ENCODE measurements around the gene HTATIP2.
A peak's percentile ranks its signal among the peaks of the same experiment; 100 is the strongest.

HTATIP2 gene

GRCh38 chr11:20388096-20389055 is 24.9 kb downstream of the HTATIP2 start:
- TF ChIP-seq MYC (IDR thresholded peaks at IDR 0.05; ENCODE audit: low read depth, low read length) (no peak), POLR2A (IDR thresholded peaks at IDR 0.05; ENCODE audit: extremely low read depth, insufficient read length) (no peak)
- TF ChIP-seq, protein P1, sequence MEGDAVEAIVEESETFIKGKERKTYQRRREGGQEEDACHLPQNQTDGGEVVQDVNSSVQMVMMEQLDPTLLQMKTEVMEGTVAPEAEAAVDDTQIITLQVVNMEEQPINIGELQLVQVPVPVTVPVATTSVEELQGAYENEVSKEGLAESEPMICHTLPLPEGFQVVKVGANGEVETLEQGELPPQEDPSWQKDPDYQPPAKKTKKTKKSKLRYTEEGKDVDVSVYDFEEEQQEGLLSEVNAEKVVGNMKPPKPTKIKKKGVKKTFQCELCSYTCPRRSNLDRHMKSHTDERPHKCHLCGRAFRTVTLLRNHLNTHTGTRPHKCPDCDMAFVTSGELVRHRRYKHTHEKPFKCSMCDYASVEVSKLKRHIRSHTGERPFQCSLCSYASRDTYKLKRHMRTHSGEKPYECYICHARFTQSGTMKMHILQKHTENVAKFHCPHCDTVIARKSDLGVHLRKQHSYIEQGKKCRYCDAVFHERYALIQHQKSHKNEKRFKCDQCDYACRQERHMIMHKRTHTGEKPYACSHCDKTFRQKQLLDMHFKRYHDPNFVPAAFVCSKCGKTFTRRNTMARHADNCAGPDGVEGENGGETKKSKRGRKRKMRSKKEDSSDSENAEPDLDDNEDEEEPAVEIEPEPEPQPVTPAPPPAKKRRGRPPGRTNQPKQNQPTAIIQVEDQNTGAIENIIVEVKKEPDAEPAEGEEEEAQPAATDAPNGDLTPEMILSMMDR (IDR thresholded peaks at IDR 0.05; ENCODE audit: low read depth, low read length): no peak
- TF ChIP-seq, protein P2, sequence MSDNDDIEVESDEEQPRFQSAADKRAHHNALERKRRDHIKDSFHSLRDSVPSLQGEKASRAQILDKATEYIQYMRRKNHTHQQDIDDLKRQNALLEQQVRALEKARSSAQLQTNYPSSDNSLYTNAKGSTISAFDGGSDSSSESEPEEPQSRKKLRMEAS (IDR thresholded peaks at IDR 0.05; ENCODE audit: low read depth, low read length): no peak
- peak overlapping the region; percentile 89 for H3K4me3 ChIP-seq (ENCODE audit: low read depth, low read length)
- peak; percentile 52 for DNase-seq (ENCODE audit: low read depth)

DNA sequence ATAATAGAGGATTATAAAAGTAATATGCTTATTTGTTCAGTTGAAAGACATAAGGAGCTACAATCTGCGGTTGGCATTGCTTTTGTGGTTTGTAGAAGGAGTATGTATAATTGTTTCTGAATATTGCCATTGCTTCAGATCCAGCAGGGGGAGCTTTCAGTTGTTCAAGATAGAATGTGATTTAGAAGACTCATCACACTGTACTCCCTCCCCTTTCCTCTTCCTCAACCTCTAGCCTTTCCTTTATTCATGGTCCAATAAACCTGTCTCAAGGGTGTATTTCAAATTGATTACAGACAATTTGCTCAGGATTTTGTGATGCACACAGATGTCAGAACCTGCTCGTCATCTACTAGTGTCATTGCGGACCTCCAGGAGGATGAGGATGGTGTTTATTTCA is 33.8 kb downstream of the HTATIP2 start:
- H3K4me3 ChIP-seq (ENCODE audit: low read depth, low read length): no peak overlapping the region
- TF ChIP-seq, protein P1 (IDR thresholded peaks at IDR 0.05; ENCODE audit: low read depth, low read length): peak; percentile 54
- TF ChIP-seq, protein P2 (IDR thresholded peaks at IDR 0.05; ENCODE audit: low read depth, low read length): no peak
- DNase-seq (ENCODE audit: low read depth): peak; percentile 69

DNA sequence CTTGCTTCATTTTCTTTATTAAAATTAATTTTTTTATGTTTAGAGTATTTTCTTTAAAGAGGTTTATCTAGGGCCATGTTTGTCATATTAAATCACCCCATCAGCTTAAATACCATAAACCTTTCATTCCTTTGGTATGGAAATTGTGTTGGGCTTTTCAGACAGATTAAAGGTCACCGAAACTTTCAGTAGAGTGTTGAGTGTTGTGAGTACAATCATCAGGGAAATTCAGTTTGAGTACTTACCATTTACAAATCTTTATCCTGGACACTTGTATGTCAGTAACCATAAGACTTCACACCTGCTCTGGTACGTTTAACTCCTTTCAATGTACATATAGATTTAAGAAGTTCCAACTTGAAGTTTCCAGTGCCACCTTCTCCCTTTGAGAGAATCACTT is 36.0 kb downstream of the HTATIP2 start:
- DNase-seq (ENCODE audit: low read depth): no peak
- H3K4me3 ChIP-seq (ENCODE audit: low read depth, low read length): no peak overlapping the region
- TF ChIP-seq, protein P2 (IDR thresholded peaks at IDR 0.05; ENCODE audit: low read depth, low read length): no peak
- TF ChIP-seq, protein P1 (IDR thresholded peaks at IDR 0.05; ENCODE audit: low read depth, low read length): no peak
- TF ChIP-seq POLR2A (IDR thresholded peaks at IDR 0.05; ENCODE audit: extremely low read depth, insufficient read length) (no peak), MYC (IDR thresholded peaks at IDR 0.05; ENCODE audit: low read depth, low read length) (no peak)

DNA sequence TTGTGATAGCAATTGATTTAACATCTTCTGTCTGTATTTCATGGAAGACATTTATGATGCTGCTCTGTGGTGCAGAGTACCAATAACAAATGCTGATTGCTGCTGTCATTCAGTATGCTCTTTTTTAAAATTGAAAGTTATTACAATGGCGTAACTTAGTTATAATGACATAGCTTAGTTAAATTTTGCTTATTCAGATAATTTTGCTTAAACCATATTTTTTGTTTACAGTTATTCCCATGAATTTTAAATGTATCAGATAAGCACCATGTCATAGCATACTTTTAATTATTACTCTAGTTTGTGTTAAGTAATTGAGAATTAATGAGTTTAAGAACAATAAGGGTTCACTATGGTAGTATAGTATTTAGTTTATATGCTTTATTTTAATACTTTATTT is 39.5 kb downstream of the HTATIP2 start:
- H3K4me3 ChIP-seq (ENCODE audit: low read depth, low read length): no peak overlapping the region
- TF ChIP-seq, protein P1 (IDR thresholded peaks at IDR 0.05; ENCODE audit: low read depth, low read length): no peak
- TF ChIP-seq POLR2A (IDR thresholded peaks at IDR 0.05; ENCODE audit: extremely low read depth, insufficient read length): no peak
- TF ChIP-seq, protein P2 (IDR thresholded peaks at IDR 0.05; ENCODE audit: low read depth, low read length): no peak
- TF ChIP-seq MYC (IDR thresholded peaks at IDR 0.05; ENCODE audit: low read depth, low read length): no peak
- no peak for DNase-seq (ENCODE audit: low read depth)

- H3K4me3 ChIP-seq (ENCODE audit: low read depth, low read length): no peak overlapping the region
- no peak for DNase-seq (ENCODE audit: low read depth)
- TF ChIP-seq MYC (IDR thresholded peaks at IDR 0.05; ENCODE audit: low read depth, low read length): no peak
- TF ChIP-seq POLR2A (IDR thresholded peaks at IDR 0.05; ENCODE audit: extremely low read depth, insufficient read length): no peak
- TF ChIP-seq, protein P1 (IDR thresholded peaks at IDR 0.05; ENCODE audit: low read depth, low read length): no peak
- TF ChIP-seq, protein P2 (IDR thresholded peaks at IDR 0.05; ENCODE audit: low read depth, low read length): no peak
These were observed 43.0 kb downstream of the HTATIP2 start for GRCh38 chr11:20406484-20406883.
